Measurements from ENCODE around the gene SLTM. TPM values are rescaled to one million over a fixed set of nuclear protein-coding genes. Genes with fewer than 3 reads are reported as not detected.

The SLTM gene
- polyA plus RNA-seq, 3 donors: 26.5 to 105 (median 34.3) TPM

DNA sequence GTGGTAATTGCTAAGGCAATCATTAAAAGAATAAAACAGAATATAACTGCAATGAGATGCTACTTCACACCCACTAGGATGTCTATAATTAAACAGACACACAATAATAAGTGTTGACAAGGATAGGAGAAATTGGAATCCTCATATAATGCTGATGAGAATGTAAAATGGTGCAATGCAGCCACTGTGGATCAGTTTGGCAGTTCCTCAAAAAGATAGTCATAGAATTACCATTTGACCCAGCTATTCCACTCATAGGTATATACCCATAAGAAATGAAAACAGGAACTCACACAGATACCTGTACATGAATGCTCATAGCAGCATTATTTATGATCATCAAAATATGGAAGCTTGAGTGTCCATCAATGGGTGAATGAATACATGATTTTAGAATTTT is 44.4 kb upstream of the SLTM start:
- peak in 2 of 3 donors; percentile 26 to 49 for DNase-seq
- Histone ChIP-seq H2AFZ (ENCODE audit: insufficient read depth, low read depth, low read length, poor library complexity, severe bottlenecking) (no peak overlapping the region), H3K27ac (ENCODE audit: low read depth in 1 of 2, low read length in 2 of 2) (no peak overlapping the region), H4K20me1 (ENCODE audit: insufficient read depth, low read length) (no peaks in the 10 kb centered on the region), H3K79me2 (ENCODE audit: insufficient read depth, low read length) (no peaks in the 10 kb centered on the region), H3K4me3 (replicated peaks in 1 of 3; ENCODE audit: low read depth in 2 of 3, low read length in 3 of 3) (no peak overlapping the region), H3K36me3 (replicated peaks in 1 of 2; ENCODE audit: control insufficient read depth in 1 of 2, insufficient read depth in 2 of 2, low read length in 2 of 2) (no peaks in the 10 kb centered on the region), H3K4me2 (replicated peaks; ENCODE audit: extremely low read depth, low read length, poor library complexity, severe bottlenecking) (no peak overlapping the region), H3K27me3 (ENCODE audit: control insufficient read depth in 2 of 2, insufficient read depth in 2 of 2, low read length in 2 of 2) (no peaks in the 10 kb centered on the region), H3K9ac (ENCODE audit: insufficient read depth, low read length, poor library complexity, severe bottlenecking) (no peak overlapping the region), H3K9me3 (replicated peaks in 1 of 2; ENCODE audit: control insufficient read depth in 1 of 2, insufficient read depth in 1 of 2, low read length in 2 of 2) (no peaks in the 10 kb centered on the region), H3K4me1 (ENCODE audit: control insufficient read depth in 1 of 2, insufficient read depth in 2 of 2, low read length in 2 of 2) (peaks cover 77 to 93% of the 10 kb centered on the region in 2 donors)
- intact Hi-C loops (cut with micrococcal nuclease): no loop called here
- no peak for TF ChIP-seq CTCF (IDR thresholded peaks at IDR 0.05)
- Mint-ChIP-seq H3K27me3 (ENCODE audit: low read depth in 3 of 3) (peaks cover 3 to 5% (median 4%) of the 10 kb centered on the region in 3 donors), H3K4me1 (peaks cover 75% of the 10 kb centered on the region), H3K9me3 (peaks cover 0 to 2% (median 0%) of the 10 kb centered on the region in 7 donors), H3K27ac (peak overlapping the region in 2 of 7 donors; percentile 5 to 71), H3K4me3 (no peak overlapping the region), H3K36me3 (no peaks in the 10 kb centered on the region)

DNA sequence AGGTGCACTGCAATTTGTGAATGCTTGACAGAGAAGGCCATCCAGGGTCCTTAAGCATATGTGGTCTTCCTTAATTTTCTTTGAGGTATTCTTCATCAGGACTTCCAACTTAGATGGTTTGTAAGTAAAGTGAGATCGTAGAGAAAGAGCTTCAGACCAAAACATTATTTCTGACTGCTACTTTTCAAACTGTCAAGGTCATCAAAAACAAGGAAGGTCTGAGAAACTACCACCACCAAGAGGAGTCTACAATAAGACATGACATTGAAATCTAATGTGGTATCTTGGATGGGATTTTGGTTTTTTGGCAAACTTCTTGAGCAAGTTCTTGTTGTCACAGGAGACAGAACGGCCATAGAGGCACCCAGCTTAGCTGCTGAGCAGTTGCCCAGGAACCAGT is 34.0 kb upstream of the SLTM start:
- Mint-ChIP-seq H3K4me1 (no peaks in the 10 kb centered on the region), H3K9me3 (peaks cover 0 to 5% (median 0%) of the 10 kb centered on the region in 7 donors), H3K36me3 (no peaks in the 10 kb centered on the region), H3K27ac (no peak overlapping the region), H3K27me3 (ENCODE audit: low read depth in 3 of 3) (peaks cover 2 to 11% (median 4%) of the 10 kb centered on the region in 3 donors), H3K4me3 (no peak overlapping the region)
- Histone ChIP-seq H3K4me2 (replicated peaks; ENCODE audit: extremely low read depth, low read length, poor library complexity, severe bottlenecking) (no peak overlapping the region), H3K4me3 (replicated peaks in 1 of 3; ENCODE audit: low read depth in 2 of 3, low read length in 3 of 3) (no peak overlapping the region), H3K9ac (ENCODE audit: insufficient read depth, low read length, poor library complexity, severe bottlenecking) (no peak overlapping the region), H3K27ac (ENCODE audit: low read depth in 1 of 2, low read length in 2 of 2) (no peak overlapping the region), H3K4me1 (ENCODE audit: control insufficient read depth in 1 of 2, insufficient read depth in 2 of 2, low read length in 2 of 2) (no peaks in the 10 kb centered on the region), H3K27me3 (ENCODE audit: control insufficient read depth in 2 of 2, insufficient read depth in 2 of 2, low read length in 2 of 2) (no peaks in the 10 kb centered on the region), H3K36me3 (replicated peaks in 1 of 2; ENCODE audit: control insufficient read depth in 1 of 2, insufficient read depth in 2 of 2, low read length in 2 of 2) (no peaks in the 10 kb centered on the region), H3K79me2 (ENCODE audit: insufficient read depth, low read length) (no peaks in the 10 kb centered on the region), H2AFZ (ENCODE audit: insufficient read depth, low read depth, low read length, poor library complexity, severe bottlenecking) (no peak overlapping the region), H4K20me1 (ENCODE audit: insufficient read depth, low read length) (no peaks in the 10 kb centered on the region), H3K9me3 (replicated peaks in 1 of 2; ENCODE audit: control insufficient read depth in 1 of 2, insufficient read depth in 1 of 2, low read length in 2 of 2) (no peaks in the 10 kb centered on the region)
- intact Hi-C loops (cut with micrococcal nuclease): no loop called here
- TF ChIP-seq CTCF (IDR thresholded peaks at IDR 0.05): no peak
- WGBS (ENCODE audit: insufficient coverage): no CpG with 5 or more reads among the region's 2 CpGs
- no peak for DNase-seq

Data from CD14-positive monocyte (primary cell).